ENCODE results near the gene NEURL1. TPM values are rescaled to one million over a fixed set of nuclear protein-coding genes. Genes with fewer than 3 reads are reported as not detected.

NEURL1 gene
- total RNA-seq, 1 donor from 2014 or later: 0.05 TPM

GRCh38 chr10:103585011-103585405 is 91.5 kb downstream of the NEURL1 start:
- no peak for ATAC-seq (ENCODE audit: poor library complexity)
- intact Hi-C loops (cut with DNase I): no loop called here
- no peak for DNase-seq

GRCh38 chr10:103587073-103587472 is 93.6 kb downstream of the NEURL1 start:
- DNase-seq: no peak
- intact Hi-C loops (cut with DNase I): no loop called here
- ATAC-seq (ENCODE audit: poor library complexity): no peak

GRCh38 chr10:103589074-103589630 is 95.6 kb downstream of the NEURL1 start:
- intact Hi-C loops (cut with DNase I): no loop called here
- ATAC-seq (ENCODE audit: poor library complexity): no peak

GRCh38 chr10:103590060-103590459 is 96.6 kb downstream of the NEURL1 start:
- ATAC-seq (ENCODE audit: poor library complexity) (no peak), DNase-seq (no peak)
- intact Hi-C loops (cut with DNase I): loop anchor here (10.0 kb wide), 1 partner anchor 265 kb away; the partner anchor contains the start of gene SH3PXD2A

More at GRCh38 chr10:103589074-103589630, 95.6 kb downstream of the NEURL1 start:
- DNase-seq: no peak

- ATAC-seq (ENCODE audit: poor library complexity): no peak
- DNase-seq: no peak
- intact Hi-C loops (cut with DNase I): loop anchor here (10.0 kb wide), 1 partner anchor 264 kb away; the partner anchor contains the start of gene SH3PXD2A
Measured at GRCh38 chr10:103590744-103591291, 97.3 kb downstream of the NEURL1 start.

GRCh38 chr10:103592186-103593021 is 98.9 kb downstream of the NEURL1 start:
- no peak for DNase-seq
- peak; percentile 52 for ATAC-seq (ENCODE audit: poor library complexity)
- intact Hi-C loops (cut with DNase I): loop anchor here (10.0 kb wide), 1 partner anchor 262 kb away; the partner anchor contains the start of gene SH3PXD2A

- DNase-seq (no peak), ATAC-seq (ENCODE audit: poor library complexity) (no peak)
- intact Hi-C loops (cut with DNase I): loop anchor here (10.0 kb wide), 1 partner anchor 262 kb away; the partner anchor contains the start of gene SH3PXD2A
Measured at GRCh38 chr10:103593022-103593570, 99.6 kb downstream of the NEURL1 start.

- no peak for DNase-seq
- intact Hi-C loops (cut with DNase I): loop anchor here (10.0 kb wide), 1 partner anchor 259 kb away; the partner anchor contains the start of gene SH3PXD2A
- ATAC-seq (ENCODE audit: poor library complexity): no peak
Measured at GRCh38 chr10:103595933-103596726, 102.6 kb downstream of the NEURL1 start.

GRCh38 chr10:103597003-103597402 is 103.5 kb downstream of the NEURL1 start:
- ATAC-seq (ENCODE audit: poor library complexity) (no peak), DNase-seq (no peak)
- intact Hi-C loops (cut with DNase I): loop anchor here (10.0 kb wide), 1 partner anchor 258 kb away; the partner anchor contains the start of gene SH3PXD2A

GRCh38 chr10:103598654-103599115 is 105.2 kb downstream of the NEURL1 start:
- peak; percentile 45 for DNase-seq
- peak; percentile 66 for ATAC-seq (ENCODE audit: poor library complexity)
- intact Hi-C loops (cut with DNase I): loop anchor here (10.0 kb wide), 1 partner anchor 256 kb away; the partner anchor contains the start of gene SH3PXD2A

GRCh38 chr10:103599211-103599610 is 105.7 kb downstream of the NEURL1 start:
- intact Hi-C loops (cut with DNase I): loop anchor here (10.0 kb wide), 1 partner anchor 256 kb away; the partner anchor contains the start of gene SH3PXD2A
- DNase-seq (peak; percentile 29), ATAC-seq (ENCODE audit: poor library complexity) (no peak)

GRCh38 chr10:103599907-103600306 is 106.4 kb downstream of the NEURL1 start:
- ATAC-seq (ENCODE audit: poor library complexity): no peak
- DNase-seq: peak; percentile 17
- intact Hi-C loops (cut with DNase I): loop anchor here (5.0 to 10.0 kb wide), 2 partner anchors 87 to 255 kb away; partner anchors contain the start of gene SH3PXD2A

- no peak for ATAC-seq (ENCODE audit: poor library complexity)
- intact Hi-C loops (cut with DNase I): loop anchor here (5.0 kb wide), 1 partner anchor 87 kb away; no protein-coding TSS in a partner anchor
Measured at GRCh38 chr10:103600325-103600724, 106.8 kb downstream of the NEURL1 start.

GRCh38 chr10:103600956-103601569 is 107.6 kb downstream of the NEURL1 start:
- intact Hi-C loops (cut with DNase I): loop anchor here (5.0 kb wide), 1 partner anchor 86 kb away; no protein-coding TSS in a partner anchor
- no peak for ATAC-seq (ENCODE audit: poor library complexity)
- peak; percentile 5 for DNase-seq

More at GRCh38 chr10:103600325-103600724, 106.8 kb downstream of the NEURL1 start:
- DNase-seq: peak; percentile 33

GRCh38 chr10:103602028-103602851 is 108.7 kb downstream of the NEURL1 start:
- ATAC-seq (ENCODE audit: poor library complexity) (no peak), DNase-seq (peak; percentile 37)
- intact Hi-C loops (cut with DNase I): loop anchor here (5.0 kb wide), 1 partner anchor 85 kb away; no protein-coding TSS in a partner anchor

- DNase-seq: no peak
- no peak for ATAC-seq (ENCODE audit: poor library complexity)
- intact Hi-C loops (cut with DNase I): loop anchor here (5.0 kb wide), 1 partner anchor 84 kb away; no protein-coding TSS in a partner anchor
Measured at GRCh38 chr10:103602852-103603155, 109.3 kb downstream of the NEURL1 start.
